HuH-7.5 (cell line): Measurements from ENCODE around the gene RACGAP1.

ENCODE experiments used
- DNase-seq: peaks from one replicate; pipeline ENCODE4 v3.0.0; 2011; ENCODE audit warnings: low spot score

Gene RACGAP1

GRCh38 chr12:49954863-49955830 is 70.1 kb downstream of the RACGAP1 start:
- DNase-seq: no peak

- no peak for DNase-seq
These were observed 71.1 kb downstream of the RACGAP1 start for GRCh38 chr12:49953961-49954846.

GRCh38 chr12:49953151-49953550 is 72.1 kb downstream of the RACGAP1 start:
- DNase-seq: no peak

GRCh38 chr12:49952391-49953055 is 72.8 kb downstream of the RACGAP1 start:
- no peak for DNase-seq

GRCh38 chr12:49951411-49952240 is 73.7 kb downstream of the RACGAP1 start:
- DNase-seq: no peak

GRCh38 chr12:49950273-49951251 is 74.7 kb downstream of the RACGAP1 start, which contains the start of gene AQP2:
TSS of gene AQP2 (plus strand) at chr12:49950737. CDS start at chr12:49950831, 94 bp downstream.
- no peak for DNase-seq

GRCh38 chr12:49949866-49950265 is 75.4 kb downstream of the RACGAP1 start:
- DNase-seq: no peak

- no peak for DNase-seq
These were observed 76.1 kb downstream of the RACGAP1 start for GRCh38 chr12:49948866-49949845.

- no peak for DNase-seq
These were observed 77.6 kb downstream of the RACGAP1 start for GRCh38 chr12:49947593-49948226.

GRCh38 chr12:49946497-49946896 is 78.8 kb downstream of the RACGAP1 start:
- no peak for DNase-seq

GRCh38 chr12:49946086-49946485 is 79.2 kb downstream of the RACGAP1 start:
- no peak for DNase-seq

- DNase-seq: peak; percentile 97
These were observed 79.8 kb downstream of the RACGAP1 start for GRCh38 chr12:49945394-49946080.

- DNase-seq: no peak
These were observed 80.6 kb downstream of the RACGAP1 start for GRCh38 chr12:49944718-49945117.

- no peak for DNase-seq
These were observed 81.2 kb downstream of the RACGAP1 start for GRCh38 chr12:49944046-49944445.

- DNase-seq: no peak
These were observed 81.7 kb downstream of the RACGAP1 start for GRCh38 chr12:49943625-49943960.

- DNase-seq: no peak
These were observed 82.2 kb downstream of the RACGAP1 start for GRCh38 chr12:49942921-49943624.

- DNase-seq: no peak
These were observed 82.8 kb downstream of the RACGAP1 start for GRCh38 chr12:49942512-49942893.
